Measurements from ENCODE around the gene PEG3.

The PEG3 gene

DNA sequence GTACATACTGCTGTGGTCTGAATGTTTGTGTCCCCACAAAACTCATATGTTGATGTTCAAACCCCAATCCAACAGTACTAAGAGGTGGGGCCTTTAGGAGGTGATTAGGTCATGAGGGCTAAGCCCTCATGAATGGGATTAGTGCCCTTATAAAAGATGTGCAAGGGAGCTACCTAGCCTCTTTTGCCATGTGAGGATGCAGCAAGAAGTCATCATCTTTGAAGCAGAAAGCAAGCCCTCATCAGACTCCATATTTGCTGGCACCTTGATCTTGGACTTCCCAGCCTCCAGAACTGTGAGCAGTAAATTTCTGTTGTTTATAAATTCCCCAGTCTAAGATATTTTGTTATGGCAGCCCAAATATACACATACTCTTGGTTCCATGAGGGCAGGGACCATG lies 33.9 kb downstream of the PEG3 start:
- no peak for DNase-seq
